ENCODE data around the gene ANKDD1B. TPM values are rescaled to one million over a fixed set of nuclear protein-coding genes. Genes with fewer than 3 reads are reported as not detected.

The ANKDD1B gene
- total and polyA plus RNA-seq, 2 of the 8 experiments (the other 6 are each of a cell fraction or from before 2014, with no cell fraction given): 0.08 to 0.22 TPM

DNA sequence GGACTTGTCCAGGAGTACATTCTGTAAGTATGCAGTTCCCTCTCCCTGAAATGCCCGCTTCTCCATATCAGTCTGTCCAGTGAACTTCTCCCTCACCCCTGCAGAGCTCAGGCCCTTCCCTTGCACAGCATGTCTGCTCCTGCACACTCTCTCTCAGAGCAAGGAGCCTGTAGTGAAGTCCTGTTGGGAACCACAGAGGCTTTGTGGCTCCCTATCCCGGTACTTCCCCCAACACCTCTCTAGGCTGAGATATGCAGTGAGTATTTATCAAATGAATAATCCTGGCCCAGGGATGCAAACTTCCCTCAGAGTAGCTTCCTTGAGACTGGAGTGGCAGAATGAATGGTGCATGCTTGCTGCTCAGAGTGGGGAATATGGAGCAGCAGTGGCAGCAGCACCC lies 57.2 kb downstream of the ANKDD1B start:
- POLR2A ChIA-PET (ENCODE audit: partially characterized antibody): no interaction called here
- Histone ChIP-seq H3K79me2 (ENCODE audit: control insufficient read depth in 1 of 2, insufficient read depth in 2 of 2, low read length in 2 of 2) (no peaks in the 10 kb centered on the region), H3K9me3 (ENCODE audit: insufficient read depth in 2 of 2, low read depth in 1 of 2, low read length in 1 of 2) (no peaks in the 10 kb centered on the region), H2AK5ac (ENCODE audit: low read depth, low read length) (no peak overlapping the region), H3K23me2 (ENCODE audit: low read depth, low read length) (no peaks in the 10 kb centered on the region), H2AFZ (ENCODE audit: low read length) (no peak overlapping the region), H3K14ac (ENCODE audit: insufficient read length) (no peak overlapping the region), H3K56ac (replicated peaks; ENCODE audit: insufficient read length, low read depth, low read length) (no peak overlapping the region), H2BK20ac (ENCODE audit: low read length) (no peak overlapping the region), H2BK120ac (replicated peaks; ENCODE audit: low read depth, low read length) (no peak overlapping the region), H4K8ac (ENCODE audit: extremely low read depth, insufficient read depth, low read length) (no peak overlapping the region), H3K36me3 (ENCODE audit: control insufficient read depth in 2 of 4, insufficient read depth in 4 of 4, low read length in 3 of 4) (no peaks in the 10 kb centered on the region), H4K20me1 (replicated peaks in 1 of 2; ENCODE audit: control insufficient read depth in 1 of 2, insufficient read depth in 2 of 2, low read length in 2 of 2) (no peaks in the 10 kb centered on the region), H3K27ac (ENCODE audit: low read depth, low read length) (no peak overlapping the region), H3K27me3 (replicated peaks in 1 of 4; ENCODE audit: control insufficient read depth in 3 of 4, extremely low read depth in 1 of 4, insufficient read depth in 3 of 4, low read length in 3 of 4) (no peaks in the 10 kb centered on the region), H3K79me1 (ENCODE audit: low read depth, low read length) (no peaks in the 10 kb centered on the region), H3K23ac (ENCODE audit: insufficient read length) (no peak overlapping the region), H3K4me2 (ENCODE audit: insufficient read depth in 1 of 2, low read depth in 2 of 2, low read length in 2 of 2) (no peak overlapping the region), H3K9ac (replicated peaks in 1 of 4; ENCODE audit: extremely low read depth in 1 of 4, low read depth in 3 of 4, low read length in 3 of 4) (no peak overlapping the region), H2BK15ac (ENCODE audit: low read length) (no peak overlapping the region), H2BK5ac (ENCODE audit: low read depth, low read length) (no peak overlapping the region), H3K18ac (ENCODE audit: extremely low read depth, low read length) (no peak overlapping the region), H3K4me3 (ENCODE audit: extremely low read depth in 1 of 4, insufficient read depth in 2 of 4, low read depth in 3 of 4, low read length in 4 of 4) (no peak overlapping the region), H4K91ac (replicated peaks; ENCODE audit: insufficient read length, low read length) (no peak overlapping the region), H3K4me1 (replicated peaks in 1 of 4; ENCODE audit: control insufficient read depth in 3 of 4, insufficient read depth in 4 of 4, low read length in 3 of 4) (peaks cover 0 to 7% (median 0%) of the 10 kb centered on the region in 4 experiments; a peak in 2 of 7 replicates), H3K4ac (replicated peaks; ENCODE audit: insufficient read length, low read depth, low read length) (no peak overlapping the region), H4K5ac (ENCODE audit: insufficient read length, low read depth, low read length) (no peak overlapping the region), H2BK12ac (ENCODE audit: low read depth, low read length) (no peak overlapping the region)
- no peak for FAIRE-seq
- TF ChIP-seq TCF12 (IDR thresholded peaks at IDR 0.05; ENCODE audit: low read depth, low read length) (no peak), ASH2L (IDR thresholded peaks at IDR 0.05; ENCODE audit: low read length) (no peak), RXRA (IDR thresholded peaks at IDR 0.05; ENCODE audit: insufficient read depth, low read depth, low read length) (no peak), SP2 (IDR thresholded peaks at IDR 0.05; ENCODE audit: low read length) (no peak), FOSL1 (IDR thresholded peaks at IDR 0.05; ENCODE audit: insufficient read depth, low read depth, low read length) (no peak), SIN3A (conservative IDR thresholded peaks at IDR 0.05 in 1 of 2, IDR thresholded peaks at IDR 0.05 in 1 of 2; ENCODE audit: low read depth in 1 of 2, low read length in 2 of 2) (no peak), BACH1 (IDR thresholded peaks at IDR 0.05; ENCODE audit: low read length) (no peak)
- TF ChIP-seq, protein P1, sequence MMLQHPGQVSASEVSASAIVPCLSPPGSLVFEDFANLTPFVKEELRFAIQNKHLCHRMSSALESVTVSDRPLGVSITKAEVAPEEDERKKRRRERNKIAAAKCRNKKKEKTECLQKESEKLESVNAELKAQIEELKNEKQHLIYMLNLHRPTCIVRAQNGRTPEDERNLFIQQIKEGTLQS (IDR thresholded peaks at IDR 0.05; ENCODE audit: insufficient read depth, low read depth, low read length): no peak
- CTCF ChIA-PET (ENCODE audit: partially characterized antibody): interaction anchor here (0.9 to 5.2 kb wide), 4 partner anchors 13 to 174 kb away, joined by 3 to 33 read pairs (median 4); no protein-coding TSS in a partner anchor
- 85% methylated on average over 2 of the region's 2 CpGs; no CpG with 5 or more reads in 1 of the 2 experiments for WGBS, 2 experiments (ENCODE audit: extremely low coverage in 1 of 2, insufficient coverage in 1 of 2, insufficient read length in 1 of 2, insufficient replicate concordance in 2 of 2, low coverage in 1 of 2, low lambda C conversion rate in 2 of 2, missing lambda C conversion rate in 1 of 2)
- DNase-seq (ENCODE audit: low read depth in 1 of 2, low spot score in 2 of 2): no peak

Data from H1 (cell line).